ENCODE measurements around the gene KCNAB1.

The KCNAB1 gene

DNA sequence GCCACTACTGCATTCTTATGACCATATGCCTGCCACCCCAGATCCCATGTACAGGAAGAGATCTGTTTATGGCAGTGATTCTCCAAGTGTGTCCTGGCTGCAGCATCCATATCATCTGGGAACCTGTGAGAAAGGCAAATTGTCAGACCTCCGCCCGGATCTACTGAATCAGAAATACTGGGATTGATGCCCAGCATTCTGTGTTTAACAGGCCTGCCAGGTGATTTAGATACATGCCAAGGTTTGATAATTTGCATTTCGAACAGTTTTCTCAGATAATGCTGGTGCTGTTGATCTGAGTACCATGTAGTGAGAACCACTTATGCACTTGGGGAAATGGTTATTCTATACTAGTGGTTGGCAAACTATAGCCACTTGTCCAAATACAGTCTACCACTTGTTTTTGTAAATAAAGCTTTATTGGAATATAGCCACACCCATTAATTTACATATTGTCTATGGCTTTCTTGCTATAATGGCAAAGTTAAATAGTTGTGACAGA, 269.1 kb downstream of the KCNAB1 start:
- in situ Hi-C loops (cut with MboI; ENCODE audit: low sequenced_read_pairs), result loop anchor here (25.0 kb wide), 1 partner anchor 227 kb away; no protein-coding TSS in a partner anchor

DNA sequence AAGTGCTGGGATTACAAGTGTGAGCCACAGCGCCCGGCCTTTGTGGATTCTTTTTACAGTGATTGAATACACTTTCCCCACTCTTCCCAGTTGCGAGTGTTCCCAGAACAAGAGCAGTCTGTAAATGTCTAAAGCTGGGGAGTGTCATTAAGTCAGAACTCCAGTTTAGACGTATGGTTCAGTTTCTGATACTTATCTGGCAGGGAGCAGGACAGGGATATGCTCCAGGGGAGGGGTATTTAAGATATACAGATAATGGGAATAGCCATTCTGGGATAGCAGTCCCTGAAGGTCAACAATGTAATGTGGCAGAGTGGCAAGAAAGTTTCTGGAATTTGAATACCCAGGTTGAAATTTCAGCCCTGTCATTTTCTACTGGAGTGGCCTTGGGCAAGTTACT, 270.5 kb downstream of the KCNAB1 start:
- in situ Hi-C loops (cut with MboI; ENCODE audit: low sequenced_read_pairs), result loop anchor here (25.0 kb wide), 1 partner anchor 229 kb away; no protein-coding TSS in a partner anchor

DNA sequence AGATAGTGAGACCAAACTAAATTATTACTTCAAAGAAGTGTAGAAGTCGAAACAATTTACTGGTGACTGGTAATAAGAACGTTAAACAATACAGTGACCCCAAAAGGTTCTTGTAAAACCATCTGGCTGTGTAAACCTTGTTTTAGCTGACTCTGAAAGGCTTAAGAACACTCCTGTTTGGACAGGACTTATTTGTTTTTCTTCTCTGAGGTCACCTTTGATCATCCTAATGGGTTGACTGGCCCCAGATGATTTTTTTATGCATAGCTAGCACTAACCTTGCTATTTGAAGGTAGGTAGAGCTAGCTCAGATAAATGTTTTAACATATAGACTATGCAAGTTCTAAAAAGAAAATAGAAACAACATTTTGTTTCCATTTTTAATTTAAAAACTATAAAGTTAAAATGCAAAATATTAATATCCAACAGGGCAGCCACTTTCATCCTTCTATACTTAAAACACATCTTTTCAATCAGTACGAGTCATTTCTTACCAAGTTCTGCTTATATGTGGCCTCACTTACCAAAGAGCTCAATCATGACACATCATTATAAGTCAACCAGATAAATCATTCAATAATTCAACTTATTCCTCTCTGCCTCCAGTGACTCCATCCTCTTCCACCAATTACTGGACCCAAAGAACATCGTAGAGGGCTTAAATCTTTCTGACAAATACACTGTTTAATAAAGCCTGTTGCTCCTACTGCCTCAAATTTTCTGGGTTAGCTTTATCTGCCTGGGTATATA, 275.8 kb downstream of the KCNAB1 start:
- in situ Hi-C loops (cut with MboI; ENCODE audit: low sequenced_read_pairs), result loop anchor here (25.0 kb wide), 1 partner anchor 234 kb away; no protein-coding TSS in a partner anchor

DNA sequence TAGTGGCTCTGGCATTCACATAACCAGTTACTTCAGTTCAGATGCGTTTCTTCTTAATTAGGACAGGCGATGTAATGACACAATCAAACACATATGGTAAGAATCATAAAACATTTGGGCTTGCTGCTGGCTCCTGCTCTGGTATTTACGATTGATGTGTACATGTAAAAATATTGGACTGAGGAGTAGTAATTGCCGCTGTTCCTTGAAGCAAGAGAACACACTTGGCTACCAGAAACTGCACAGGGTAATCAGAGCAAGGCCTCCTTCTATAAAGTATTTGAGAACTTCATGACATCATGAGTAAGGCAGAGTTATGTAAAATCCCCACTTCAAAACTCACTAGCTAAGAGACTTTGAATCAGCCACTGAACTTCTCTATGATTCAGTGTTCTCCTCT, 276.5 kb downstream of the KCNAB1 start:
- in situ Hi-C loops (cut with MboI; ENCODE audit: low sequenced_read_pairs), result loop anchor here (25.0 kb wide), 1 partner anchor 235 kb away; no protein-coding TSS in a partner anchor

DNA sequence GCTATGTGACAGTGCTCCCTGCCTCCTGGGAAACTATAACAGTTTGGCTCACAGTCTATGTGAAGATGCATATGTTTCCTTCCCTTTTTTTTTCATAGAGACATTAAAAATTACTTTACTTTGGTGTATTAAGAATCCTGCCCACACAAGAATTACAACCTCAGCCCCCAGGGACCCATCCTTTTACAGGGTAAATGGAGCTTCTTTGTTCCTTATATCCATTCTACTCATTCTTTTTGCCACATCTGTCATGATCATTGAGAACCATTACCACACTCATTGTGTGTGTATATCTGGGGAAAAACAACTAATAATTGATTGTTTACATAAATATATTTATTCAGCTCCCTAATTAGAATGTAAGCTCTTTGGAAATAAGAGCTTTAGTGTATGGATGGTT, 277.2 kb downstream of the KCNAB1 start:
- in situ Hi-C loops (cut with MboI; ENCODE audit: low sequenced_read_pairs), result loop anchor here (25.0 kb wide), 1 partner anchor 235 kb away; no protein-coding TSS in a partner anchor

DNA sequence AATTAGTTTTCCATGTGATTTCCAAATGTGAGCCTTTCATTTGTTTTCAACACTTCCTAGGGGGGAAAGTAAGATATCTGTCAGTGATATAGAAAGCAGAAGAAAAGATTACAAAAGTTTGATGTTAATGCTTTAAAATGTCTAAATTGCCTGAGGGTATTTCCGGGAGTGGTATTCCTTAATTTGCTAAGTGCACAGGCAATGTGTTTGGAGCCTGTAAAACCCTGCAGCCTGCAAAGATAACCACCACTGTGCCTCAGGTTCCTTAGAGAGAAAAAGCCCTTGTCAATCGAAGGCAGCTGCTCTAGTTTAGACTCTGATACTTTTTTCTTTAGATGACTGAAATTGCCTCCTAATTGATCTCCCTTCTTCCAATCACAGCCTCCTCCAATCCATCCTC, 279.7 kb downstream of the KCNAB1 start:
- in situ Hi-C loops (cut with MboI; ENCODE audit: low sequenced_read_pairs), result no loop called here

DNA sequence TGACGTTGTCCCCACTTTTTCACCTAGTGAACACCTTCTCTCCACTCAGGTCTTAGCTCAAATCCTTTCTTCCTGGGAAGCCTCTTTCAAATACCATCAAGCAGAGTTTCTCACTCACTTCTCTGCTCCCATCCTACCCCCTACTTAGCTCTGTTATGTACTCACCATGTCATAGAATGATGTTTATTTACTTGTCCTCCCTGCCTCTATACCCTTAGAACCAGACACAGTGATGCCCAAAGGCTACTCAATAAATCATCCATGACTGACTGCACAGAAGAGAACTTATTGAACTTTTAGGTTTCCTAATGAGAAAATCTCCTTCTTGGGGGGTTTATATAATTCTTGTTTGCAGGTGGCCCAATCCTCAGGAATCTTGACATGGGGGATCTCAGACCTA, 280.4 kb downstream of the KCNAB1 start:
- in situ Hi-C loops (cut with MboI; ENCODE audit: low sequenced_read_pairs), result no loop called here

DNA sequence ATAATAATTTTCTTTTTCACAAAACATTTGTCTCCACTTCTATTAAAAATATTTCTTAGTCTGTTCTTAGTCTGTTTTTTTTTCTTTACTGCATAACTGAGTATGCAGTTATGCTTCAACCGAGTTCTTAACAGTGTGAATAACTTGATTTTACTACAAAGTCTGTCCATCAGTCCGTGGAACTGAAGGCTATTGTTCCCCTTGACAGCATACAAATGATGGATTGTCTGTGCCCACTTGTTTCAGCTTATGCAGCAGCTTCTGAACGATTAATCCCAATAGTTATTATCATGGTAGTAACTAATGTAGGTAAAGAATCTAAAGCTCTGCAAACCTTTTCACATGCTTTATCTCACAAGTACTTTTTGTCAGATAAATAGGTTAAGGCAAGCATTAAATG, 283.8 kb downstream of the KCNAB1 start:
- in situ Hi-C loops (cut with MboI; ENCODE audit: low sequenced_read_pairs), result no loop called here

DNA sequence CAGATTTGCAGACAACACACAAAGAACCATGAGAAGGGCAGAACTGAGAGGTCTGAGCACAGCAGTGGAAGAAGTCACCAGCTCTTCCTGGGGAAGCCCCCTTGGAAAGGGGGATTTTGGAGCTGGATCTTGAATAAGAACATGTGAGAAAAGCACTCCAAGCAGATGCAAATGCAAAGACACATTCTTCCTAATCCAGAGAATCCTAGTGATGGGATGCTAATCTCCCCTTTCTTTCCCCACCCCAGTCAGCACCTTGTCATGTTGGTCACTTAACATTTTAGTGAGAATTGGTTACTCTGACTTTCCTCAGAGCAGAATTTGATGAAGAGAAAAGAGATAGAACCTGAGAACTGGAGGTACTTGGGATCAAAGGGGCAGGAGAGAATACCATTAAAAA, 286.0 kb downstream of the KCNAB1 start:
- in situ Hi-C loops (cut with MboI; ENCODE audit: low sequenced_read_pairs), result no loop called here

DNA sequence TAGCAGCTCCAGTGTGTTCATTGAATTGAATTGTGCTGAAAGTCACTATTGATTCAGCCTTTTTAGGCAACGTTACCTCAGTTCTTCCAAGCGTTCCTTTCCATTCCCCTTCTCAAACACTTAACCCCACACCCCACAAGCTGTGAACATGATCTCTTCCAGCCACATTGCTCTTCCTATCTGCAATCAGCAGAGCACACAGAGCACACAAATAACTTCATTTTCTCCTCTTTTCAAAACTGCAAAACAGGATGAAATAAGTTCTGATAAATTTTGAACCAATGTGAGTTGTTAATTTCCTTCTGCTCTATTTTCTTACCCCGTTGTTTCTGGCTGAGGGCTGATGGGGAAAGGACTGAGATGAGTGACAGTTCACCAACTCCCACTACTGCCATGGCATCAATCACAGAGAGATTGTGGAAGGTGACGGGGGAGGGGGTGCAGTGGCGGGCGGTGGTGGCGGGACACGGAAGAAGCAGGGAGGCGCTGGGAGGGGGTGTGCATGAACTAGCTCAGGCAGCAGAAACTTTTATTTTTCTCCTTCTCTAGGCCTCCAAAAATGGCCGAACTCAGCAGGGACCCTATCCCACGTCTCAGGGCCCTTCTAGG, 287.3 kb downstream of the KCNAB1 start:
- in situ Hi-C loops (cut with MboI; ENCODE audit: low sequenced_read_pairs), result no loop called here

DNA sequence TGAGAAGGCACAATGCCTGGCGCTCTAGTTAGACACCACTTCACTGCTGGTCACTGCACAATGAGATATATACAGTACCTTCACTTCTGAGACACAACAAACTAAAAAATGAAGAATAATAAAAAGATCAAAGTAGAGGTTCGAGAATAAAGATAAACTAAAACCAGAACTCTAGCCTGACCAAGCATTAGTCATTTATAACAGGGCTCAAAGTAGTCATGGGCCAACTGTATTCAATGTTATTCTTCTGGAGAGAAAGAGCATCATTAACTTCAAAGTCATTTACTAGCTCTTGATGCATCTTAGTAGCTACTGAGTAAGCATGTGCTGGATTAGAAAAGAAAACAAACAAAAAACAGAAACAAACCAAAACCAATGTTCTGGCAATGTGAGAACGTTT, 289.3 kb downstream of the KCNAB1 start:
- in situ Hi-C loops (cut with MboI; ENCODE audit: low sequenced_read_pairs), result no loop called here

DNA sequence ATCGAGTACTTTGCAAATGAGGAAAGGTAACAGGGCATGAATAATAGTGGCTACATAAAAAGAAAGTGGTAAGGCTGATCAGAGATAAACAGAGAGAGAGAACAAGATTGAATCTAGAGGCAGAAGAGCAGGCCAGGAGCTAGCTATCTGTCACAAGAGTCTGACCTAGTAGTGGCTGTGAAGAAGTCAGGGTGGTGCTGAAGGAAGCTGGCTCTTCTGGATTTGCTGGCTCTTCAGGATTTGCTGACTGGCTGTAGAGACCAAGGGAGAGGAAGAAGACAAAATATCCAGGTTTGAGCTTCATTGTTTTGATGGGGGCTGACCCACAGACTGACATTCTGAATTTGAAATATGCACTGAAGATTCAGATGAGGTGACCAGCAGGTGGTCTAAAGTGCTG, 292.2 kb downstream of the KCNAB1 start:
- in situ Hi-C loops (cut with MboI; ENCODE audit: low sequenced_read_pairs), result no loop called here

DNA sequence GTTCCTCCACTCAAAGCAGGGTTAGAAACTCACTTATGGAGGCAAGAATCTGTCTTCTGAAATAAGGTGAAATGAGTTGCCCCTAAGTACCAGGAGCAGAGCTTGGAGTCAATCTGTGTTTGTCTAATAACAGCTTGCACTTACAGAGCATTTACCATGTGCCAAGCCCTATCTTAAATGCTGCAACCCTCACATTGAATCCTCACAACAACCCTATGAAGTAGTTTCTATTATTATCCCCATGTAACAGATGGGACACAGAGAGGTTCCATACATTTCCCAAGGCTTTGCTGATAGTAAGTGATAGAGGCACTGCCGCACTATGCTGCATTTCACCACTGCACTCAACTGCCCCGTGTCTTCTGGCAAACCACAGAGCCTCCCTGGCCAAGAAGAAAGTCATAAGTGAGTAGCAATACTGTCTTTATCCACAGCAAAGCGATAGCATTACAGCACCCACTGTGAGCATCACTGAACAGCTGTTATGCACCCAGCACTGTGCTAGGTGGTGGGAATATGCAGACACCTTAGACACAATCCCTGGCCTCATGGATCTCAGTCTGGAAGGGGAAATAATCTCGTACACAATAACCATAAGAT, 293.0 kb downstream of the KCNAB1 start:
- in situ Hi-C loops (cut with MboI; ENCODE audit: low sequenced_read_pairs), result no loop called here

DNA sequence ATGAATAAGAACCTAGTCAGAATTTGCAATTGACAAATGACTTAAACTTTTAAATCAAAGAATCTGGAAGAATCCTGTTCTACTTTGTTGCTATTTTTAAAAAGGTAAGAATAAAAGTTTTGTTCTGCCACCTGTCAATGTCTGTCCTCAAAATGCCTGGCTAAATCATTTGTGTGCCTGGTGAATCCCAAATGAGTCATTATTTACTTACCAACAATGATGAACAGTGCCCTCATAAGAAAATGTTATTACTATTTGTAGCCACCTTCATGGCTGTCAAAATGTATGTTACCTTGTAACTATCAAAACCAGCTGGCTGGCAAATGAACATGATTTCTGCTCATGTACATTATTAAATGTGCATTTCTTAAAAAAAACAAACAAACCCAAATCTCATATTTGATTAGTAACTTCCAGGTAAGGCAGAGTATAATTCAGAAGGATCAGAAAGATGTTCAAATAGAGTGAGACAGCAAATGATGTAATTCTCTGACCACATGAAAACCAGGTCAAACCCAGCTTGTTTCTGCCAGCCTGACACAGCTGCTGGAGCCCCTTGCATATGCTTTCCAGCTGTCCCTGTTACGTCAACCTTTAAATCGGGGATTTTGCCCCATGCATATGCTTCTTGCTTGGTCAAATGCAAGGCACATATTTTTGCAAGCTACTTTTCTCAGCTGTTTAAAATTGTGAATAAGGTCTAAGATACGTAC, 296.6 kb downstream of the KCNAB1 start:
- in situ Hi-C loops (cut with MboI; ENCODE audit: low sequenced_read_pairs), result no loop called here

DNA sequence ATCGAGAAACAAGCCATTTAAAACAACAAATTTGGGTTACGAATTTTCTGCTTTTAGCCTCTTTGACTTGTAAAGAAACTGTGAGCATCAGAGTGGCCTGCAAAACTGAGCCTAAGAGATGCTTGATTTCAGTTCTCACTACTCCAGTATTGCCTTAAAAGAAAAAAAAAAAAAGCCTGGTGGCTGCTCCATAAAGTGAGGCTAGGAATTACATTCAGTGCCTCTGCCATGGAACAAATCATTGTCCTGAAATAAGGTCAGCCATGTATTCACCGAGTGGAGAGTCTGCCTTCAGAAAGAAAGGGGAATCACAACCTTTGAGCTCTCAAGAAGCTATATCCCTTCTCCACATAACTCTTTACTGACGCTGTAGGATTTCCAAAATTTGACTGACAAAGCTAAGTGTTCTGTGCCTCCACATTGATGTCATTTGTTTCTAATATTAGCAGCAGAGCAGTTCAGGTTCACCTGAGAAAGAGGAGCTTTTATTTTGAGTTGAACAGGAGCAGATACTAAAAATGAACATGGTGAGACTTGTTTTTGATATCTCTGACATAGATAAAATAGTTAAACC, 297.3 kb downstream of the KCNAB1 start:
- in situ Hi-C loops (cut with MboI; ENCODE audit: low sequenced_read_pairs), result no loop called here

DNA sequence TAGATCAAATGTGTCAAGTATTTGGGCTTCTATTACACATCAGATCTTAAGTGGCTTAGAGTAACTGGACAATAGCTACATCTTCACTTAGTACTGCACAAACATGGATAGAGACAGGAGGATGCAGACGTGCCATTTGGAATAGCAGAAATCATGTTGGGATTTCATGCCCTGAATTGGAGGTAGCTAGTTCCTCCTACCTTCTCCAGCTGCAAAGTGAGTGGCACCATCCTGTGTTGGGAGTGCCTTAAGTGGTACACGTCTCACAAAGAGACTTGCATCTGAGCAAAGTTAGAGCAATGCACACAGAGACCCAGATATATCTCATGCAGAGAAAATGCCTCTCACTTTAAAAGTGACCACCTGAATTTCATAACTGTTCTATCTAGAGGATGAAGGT, 298.1 kb downstream of the KCNAB1 start:
- in situ Hi-C loops (cut with MboI; ENCODE audit: low sequenced_read_pairs), result no loop called here

DNA sequence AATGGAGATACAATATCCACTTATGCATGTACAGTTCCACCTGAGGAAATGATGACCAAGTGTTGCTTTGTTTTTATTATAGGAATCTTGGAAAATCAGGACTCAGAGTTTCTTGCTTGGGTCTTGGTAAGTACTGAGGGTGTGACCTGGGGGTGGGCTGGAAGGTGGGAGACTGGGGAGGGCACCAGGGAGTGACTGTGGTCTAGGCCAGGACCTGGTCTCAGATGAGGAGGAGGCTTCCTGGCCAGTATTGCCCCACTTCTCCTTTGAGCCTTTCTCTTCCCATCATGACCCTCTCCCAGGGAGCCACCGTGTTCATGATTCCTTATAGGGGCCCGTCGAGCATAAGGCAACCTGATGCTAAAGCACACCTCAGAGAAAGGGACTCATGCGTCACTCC, 301.2 kb downstream of the KCNAB1 start:
- in situ Hi-C loops (cut with MboI; ENCODE audit: low sequenced_read_pairs), result no loop called here

DNA sequence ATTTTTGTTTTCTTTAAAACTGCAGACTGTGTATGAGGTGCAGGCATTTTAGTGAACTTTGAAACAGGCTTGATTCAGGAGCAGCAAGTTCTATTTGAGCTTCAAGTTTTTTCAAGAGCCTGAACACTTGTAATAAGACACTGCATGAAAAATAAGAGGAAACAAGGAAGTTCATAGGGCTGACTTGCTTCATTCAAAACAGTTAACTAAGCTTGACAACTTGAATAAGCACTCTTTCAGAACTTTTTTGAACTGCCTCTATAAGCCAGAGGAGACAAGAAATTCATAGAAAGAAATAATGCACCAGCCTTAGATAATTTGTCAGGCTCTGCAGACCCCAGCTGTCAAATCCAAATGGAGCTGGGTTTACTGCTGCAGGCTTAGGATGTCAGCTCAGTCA, 304.4 kb downstream of the KCNAB1 start:
- in situ Hi-C loops (cut with MboI; ENCODE audit: low sequenced_read_pairs), result no loop called here

DNA sequence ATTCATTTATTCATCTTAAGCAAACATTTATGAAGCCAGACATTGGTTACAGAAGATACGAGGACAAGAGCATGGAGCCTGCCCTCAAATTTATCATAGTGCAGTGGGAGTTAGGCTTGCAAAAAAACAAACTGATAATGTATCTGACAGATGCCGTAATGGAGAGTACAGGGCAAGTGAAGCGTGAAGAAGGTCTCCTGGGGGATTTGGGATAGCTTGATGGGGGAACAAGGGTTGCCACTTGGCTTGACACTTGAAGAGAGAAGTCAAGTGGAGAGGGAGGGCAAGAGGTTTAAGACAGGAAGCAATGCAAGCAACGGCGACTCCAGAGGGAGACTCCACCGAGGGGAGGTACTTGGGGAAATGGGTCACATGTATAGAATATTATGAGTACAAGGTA, 305.3 kb downstream of the KCNAB1 start:
- in situ Hi-C loops (cut with MboI; ENCODE audit: low sequenced_read_pairs), result no loop called here

DNA sequence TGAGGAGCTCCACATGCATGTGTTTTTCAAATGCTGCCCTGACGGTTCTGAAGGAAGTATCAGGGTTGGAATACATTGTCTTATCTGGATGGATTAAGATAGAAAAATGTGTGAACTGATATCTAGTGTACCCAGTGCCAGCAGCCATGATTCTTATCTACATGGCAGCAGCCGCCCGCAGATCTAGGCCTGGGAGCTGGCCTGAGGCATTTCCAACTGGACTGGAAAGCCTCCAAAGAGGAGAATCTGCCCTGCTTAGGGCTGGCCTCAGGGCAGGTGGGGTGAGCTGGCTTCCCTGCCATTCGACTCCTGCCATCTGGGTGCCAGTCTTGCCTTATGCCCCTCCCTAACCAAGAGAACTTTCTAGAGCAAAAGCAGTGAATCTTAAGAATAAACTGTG, 308.7 kb downstream of the KCNAB1 start:
- in situ Hi-C loops (cut with MboI; ENCODE audit: low sequenced_read_pairs), result no loop called here
